Coronary artery (tissue), 2 donors: ENCODE data around the gene SMCO4.

Source experiments
- DNase-seq: peaks from one replicate; pipeline ENCODE4 v3.0.0-alpha.2; 2017; ENCODE audit warnings: low spot score
- H3K27ac ChIP-seq, 2 donors: fragments of 200-600 bp; sonication (generic); one replicate each; pipeline ENCODE4 v1.5.1; 2016 to 2019
- H3K4me3 ChIP-seq: fragments of 200-600 bp; sonication (generic); 2 replicates; pipeline ENCODE4 v1.5.1; 2016; ENCODE audit warnings: mild to moderate bottlenecking, moderate library complexity
- CTCF ChIP-seq: fragments of 200-600 bp; sonication (generic); IDR thresholded peaks from one replicate; pipeline ENCODE4 v1.5.1; 2019; ENCODE audit warnings: antibody characterized with exemption

Gene SMCO4

GRCh38 chr11:93504110-93505095, 38.8 kb downstream of the SMCO4 start:
- no peak for DNase-seq
- H3K27ac ChIP-seq, result no peak overlapping the region

DNA sequence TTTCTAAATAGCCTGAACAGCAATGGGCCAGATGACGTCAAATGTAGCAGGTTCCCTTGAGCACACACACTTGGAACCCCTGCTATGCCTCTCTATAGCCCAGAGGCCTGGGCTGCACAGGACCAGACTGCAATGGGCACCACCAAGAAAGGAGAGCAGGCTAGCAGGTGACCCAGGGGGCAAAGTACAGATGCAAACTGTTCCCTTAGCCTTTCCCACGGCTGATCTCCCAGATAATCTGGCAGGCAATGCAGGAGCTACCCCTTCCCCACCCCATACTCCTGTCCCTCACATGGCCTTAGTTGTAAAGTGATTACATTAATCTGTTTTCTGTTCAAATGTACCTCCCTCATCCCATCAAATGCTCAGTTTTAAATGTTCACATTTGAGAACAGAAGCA, 41.3 kb downstream of the SMCO4 start:
- DNase-seq, result no peak
- no peak overlapping the region for H3K27ac ChIP-seq
- no peak for TF ChIP-seq CTCF

More at GRCh38 chr11:93504110-93505095, 38.8 kb downstream of the SMCO4 start:
- no peak overlapping the region for H3K4me3 ChIP-seq
- no peak for TF ChIP-seq CTCF

DNA sequence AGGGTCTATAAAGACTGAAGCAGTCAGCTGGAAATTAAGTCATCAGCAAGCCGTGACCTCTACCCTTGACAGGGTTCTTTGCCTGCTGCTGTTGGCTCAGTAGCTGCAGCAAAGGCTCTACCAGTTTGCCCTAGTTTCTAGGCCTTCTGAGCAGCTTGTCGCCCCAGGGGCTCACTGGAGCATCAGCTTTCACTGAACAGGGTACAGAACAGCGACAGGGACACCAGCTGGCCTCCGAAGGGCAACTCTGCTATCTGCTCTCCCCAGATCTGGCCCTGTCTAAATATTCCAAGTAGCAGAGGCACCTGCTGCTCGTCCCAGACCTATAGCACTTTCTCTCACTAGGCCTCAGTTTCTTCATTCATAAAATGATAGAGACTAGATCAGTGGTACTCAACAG, 42.4 kb downstream of the SMCO4 start:
- TF ChIP-seq CTCF, result no peak
- Histone ChIP-seq H3K27ac (no peak overlapping the region), H3K4me3 (no peak overlapping the region)
- DNase-seq, result no peak

More for the DNA sequence above, 41.3 kb downstream of the SMCO4 start:
- H3K4me3 ChIP-seq, result no peak overlapping the region

DNA sequence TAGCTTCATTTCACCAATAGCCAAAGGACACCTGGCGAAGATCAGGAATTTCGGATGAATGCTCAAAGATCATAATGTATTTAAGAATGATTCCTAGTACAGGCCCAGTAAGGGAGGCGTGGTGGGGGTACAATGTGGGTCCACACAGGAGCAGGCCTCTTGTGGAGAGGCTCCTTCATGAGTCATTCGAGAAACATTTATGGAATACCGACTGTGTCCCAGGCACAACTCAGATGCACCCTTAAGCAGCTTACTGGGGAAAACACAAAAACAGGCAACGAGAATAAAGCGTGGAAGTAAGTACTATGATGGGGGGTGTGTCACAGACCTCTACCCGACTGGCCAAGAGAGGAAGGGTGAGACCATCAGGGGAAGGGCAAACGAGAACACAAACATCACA, 44.5 kb downstream of the SMCO4 start:
- no peak for DNase-seq
- no peak for TF ChIP-seq CTCF
- Histone ChIP-seq H3K4me3 (no peak overlapping the region), H3K27ac (no peak overlapping the region)

- TF ChIP-seq CTCF, result no peak
- no peak for DNase-seq
- Histone ChIP-seq H3K4me3 (no peak overlapping the region), H3K27ac (no peak overlapping the region)
Observed at GRCh38 chr11:93498161-93498560, 45.0 kb downstream of the SMCO4 start.

GRCh38 chr11:93497596-93497995, 45.6 kb downstream of the SMCO4 start:
- no peak overlapping the region for H3K4me3 ChIP-seq
- DNase-seq, result no peak
- TF ChIP-seq CTCF, result no peak
- no peak overlapping the region for H3K27ac ChIP-seq

DNA sequence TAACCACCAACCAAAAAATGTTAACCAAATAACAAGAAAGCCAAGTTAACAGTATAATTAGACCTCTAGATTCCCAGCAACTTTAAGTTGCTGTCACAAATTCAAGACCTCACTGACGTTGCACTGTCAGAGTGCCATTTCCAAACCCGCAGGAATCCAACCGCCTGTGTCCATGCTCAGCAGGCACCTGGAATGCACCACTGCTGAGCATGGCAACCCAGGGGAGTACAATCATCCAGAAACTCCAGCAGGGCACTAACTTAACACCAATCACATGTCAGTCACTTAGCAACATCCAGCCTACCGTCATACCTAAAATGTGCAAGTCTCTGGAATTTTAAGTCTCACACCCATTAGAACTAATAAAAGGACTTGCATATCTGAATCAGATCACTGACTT, 48.8 kb downstream of the SMCO4 start:
- Histone ChIP-seq H3K4me3 (no peak overlapping the region), H3K27ac (no peak overlapping the region)
- DNase-seq, result no peak
- TF ChIP-seq CTCF, result no peak
